Measurements from ENCODE around the gene NKX3-2.

Gene NKX3-2

DNA sequence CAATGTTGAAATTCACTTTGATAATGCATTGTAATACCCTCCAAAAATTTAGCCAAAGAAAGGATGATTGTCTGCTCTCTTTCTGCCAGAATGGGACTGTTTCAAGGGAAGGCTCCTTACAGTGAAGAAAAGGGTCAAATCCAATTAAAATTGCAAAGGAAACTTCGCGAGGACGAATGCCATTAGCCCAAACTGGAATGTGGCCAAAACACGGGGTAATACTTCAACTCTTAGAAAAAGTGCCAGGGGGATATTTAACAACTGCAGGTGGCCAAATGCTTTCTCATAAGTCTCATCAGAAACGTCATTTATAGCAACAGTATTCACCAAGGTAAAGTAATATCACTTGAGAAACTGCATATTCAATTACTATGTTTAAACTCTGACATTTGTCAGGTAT lies 29.0 kb downstream of the NKX3-2 start:
- DNase-seq (ENCODE audit: extremely low read depth in 1 of 2, low read depth in 1 of 2): no peak

DNA sequence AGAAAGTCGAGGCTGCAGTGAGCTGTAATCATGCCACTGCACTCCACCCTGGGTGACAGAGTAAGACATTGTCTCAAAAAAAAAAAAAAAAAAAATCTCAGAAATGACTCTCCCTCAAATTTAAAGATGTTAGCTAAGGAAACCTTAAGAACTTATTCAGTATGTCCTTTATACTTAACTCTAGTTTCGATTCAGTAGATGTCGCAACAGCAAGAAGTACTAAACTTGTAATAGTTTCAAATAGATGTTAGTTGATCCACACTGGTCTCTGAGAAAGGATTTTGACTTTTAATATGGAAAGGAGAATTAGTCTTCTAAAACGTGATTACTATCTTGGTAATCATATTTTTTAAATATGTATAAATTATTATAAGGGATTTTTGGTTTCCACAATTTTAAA lies 29.6 kb downstream of the NKX3-2 start:
- no peak for DNase-seq (ENCODE audit: extremely low read depth in 1 of 2, low read depth in 1 of 2)

DNA sequence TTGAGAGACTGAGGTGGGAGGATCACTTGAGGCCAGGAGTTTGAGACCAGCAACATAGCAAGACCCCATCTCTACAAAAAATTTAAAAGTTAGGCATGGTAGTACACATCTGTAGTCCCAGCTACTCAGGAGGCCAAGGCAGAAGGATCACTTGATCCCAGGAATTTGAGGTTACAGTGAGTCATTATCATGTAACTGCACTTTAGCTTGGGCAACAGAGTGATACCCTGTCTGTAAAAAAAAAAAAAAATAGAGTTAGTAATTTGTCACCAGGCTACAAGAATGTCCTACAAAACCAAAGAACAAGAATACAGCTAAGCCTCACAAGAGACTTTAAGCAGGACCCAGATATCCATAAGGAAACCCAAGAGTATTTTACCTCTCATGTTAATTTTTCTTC lies 33.2 kb downstream of the NKX3-2 start:
- DNase-seq (ENCODE audit: extremely low read depth in 1 of 2, low read depth in 1 of 2): no peak

DNA sequence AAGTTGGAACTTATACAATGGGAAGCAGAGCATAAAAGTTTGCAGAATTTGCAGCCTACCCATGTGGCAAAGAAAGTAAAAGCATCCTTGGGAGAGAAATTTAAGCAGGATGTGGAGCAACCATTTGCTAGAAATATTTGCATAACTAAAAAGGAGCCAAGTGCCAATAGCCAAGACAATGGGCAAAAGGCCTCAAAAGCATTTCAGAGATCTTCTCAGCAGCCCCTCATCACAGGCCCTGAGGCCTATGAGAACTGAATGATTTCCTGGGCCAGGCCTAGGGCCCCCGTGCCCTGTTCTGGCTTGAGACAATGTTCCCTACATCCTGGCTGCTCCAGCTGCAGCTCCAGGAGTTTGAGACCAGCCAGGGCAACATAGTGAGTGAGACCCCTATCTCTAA lies 34.9 kb downstream of the NKX3-2 start:
- DNase-seq (ENCODE audit: extremely low read depth in 1 of 2, low read depth in 1 of 2): no peak

DNA sequence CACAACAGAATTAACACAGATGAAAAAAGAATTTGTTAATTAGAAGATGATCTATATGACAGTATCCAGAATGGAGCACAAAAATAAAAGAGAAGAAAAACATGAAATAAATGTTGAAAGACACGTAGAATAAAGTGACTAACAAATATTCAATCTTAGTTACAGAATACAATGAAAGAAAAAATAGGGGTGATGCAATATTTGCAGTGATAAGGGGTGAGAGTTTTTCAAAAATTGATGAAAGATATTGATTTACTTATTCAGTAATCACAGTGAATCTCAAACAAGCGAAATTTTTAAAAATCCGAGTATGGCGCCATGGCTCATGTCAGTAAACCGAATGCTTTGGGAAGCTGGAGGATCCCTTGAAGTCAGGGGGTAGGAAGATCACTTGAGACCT lies 39.9 kb downstream of the NKX3-2 start:
- no peak for DNase-seq (ENCODE audit: extremely low read depth in 1 of 2, low read depth in 1 of 2)

DNA sequence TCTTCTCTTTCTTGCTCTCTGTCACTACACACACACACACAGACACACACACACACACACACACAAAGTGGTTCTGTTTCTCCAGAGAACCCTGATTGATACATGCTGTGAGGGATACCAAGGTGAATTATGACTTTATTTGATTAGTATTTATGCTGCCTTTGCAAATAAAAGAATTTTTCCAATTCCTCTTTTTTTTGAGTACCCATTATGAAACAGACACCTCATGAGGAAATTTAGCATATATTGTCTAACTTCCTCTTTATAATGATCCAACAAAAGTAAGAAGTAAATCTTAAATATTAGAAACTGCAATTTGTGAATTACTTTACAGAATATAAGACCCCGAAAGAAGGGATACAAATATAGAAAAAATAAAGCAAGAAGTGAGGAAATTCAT lies 45.8 kb downstream of the NKX3-2 start:
- no peak for DNase-seq (ENCODE audit: extremely low read depth in 1 of 2, low read depth in 1 of 2)

- DNase-seq (ENCODE audit: extremely low read depth in 1 of 2, low read depth in 1 of 2): no peak
Measured at GRCh38 chr4:13496605-13497004, 47.7 kb downstream of the NKX3-2 start.

GRCh38 chr4:13495753-13496152 lies 48.6 kb downstream of the NKX3-2 start:
- no peak for DNase-seq (ENCODE audit: extremely low read depth in 1 of 2, low read depth in 1 of 2)

- DNase-seq (ENCODE audit: extremely low read depth in 1 of 2, low read depth in 1 of 2): no peak
Measured at GRCh38 chr4:13493793-13494192, 50.5 kb downstream of the NKX3-2 start.

DNA sequence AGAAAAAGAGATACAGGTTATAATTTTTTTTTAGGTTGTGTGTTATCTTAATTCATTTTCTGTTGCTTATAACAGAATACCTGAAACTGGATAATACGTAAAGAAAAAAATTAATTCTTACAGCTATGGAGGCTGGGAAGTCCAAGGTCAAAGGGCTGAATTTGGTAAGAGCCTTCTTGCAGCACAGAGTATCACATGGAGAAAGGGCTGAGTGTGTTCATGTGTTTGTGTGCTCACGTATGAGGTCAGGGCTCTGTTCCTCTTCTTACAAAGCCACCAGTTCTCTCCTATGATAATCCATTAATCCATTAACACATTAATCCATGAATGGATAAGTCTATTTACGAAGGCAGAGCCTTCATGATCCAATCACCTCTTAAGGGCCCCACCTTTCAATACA lies 51.6 kb downstream of the NKX3-2 start:
- DNase-seq (ENCODE audit: extremely low read depth in 1 of 2, low read depth in 1 of 2): no peak
